ENCODE measurements around the gene GHRL.
A peak's percentile ranks its signal among the peaks of the same experiment; 100 is the strongest.
"Not testable (repeated sequence)": the region's sequence is repeated elsewhere in the genome, so short reads cannot be mapped to it uniquely, and the experiment has no call there.

Gene GHRL

DNA sequence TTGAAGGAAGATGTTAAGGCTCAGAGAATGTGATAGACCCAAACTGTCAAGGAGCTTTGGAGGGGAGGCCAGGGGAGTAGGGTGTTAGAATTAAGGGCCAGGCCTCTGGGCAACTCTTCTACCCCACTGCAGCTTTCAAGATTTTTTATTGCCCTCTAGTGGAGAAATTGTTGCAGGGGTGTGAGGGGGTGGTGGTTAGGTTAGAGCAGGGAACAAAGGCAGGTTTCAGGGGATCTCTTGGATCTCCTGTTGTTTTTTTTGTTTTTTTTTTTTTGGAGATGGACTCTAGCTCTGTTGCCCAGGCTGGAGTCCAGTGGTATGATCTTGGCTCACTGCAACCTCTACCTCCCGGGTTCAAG, 29.6 kb upstream of the GHRL start:
- peak; percentile 9 to 12 for DNase-seq

DNA sequence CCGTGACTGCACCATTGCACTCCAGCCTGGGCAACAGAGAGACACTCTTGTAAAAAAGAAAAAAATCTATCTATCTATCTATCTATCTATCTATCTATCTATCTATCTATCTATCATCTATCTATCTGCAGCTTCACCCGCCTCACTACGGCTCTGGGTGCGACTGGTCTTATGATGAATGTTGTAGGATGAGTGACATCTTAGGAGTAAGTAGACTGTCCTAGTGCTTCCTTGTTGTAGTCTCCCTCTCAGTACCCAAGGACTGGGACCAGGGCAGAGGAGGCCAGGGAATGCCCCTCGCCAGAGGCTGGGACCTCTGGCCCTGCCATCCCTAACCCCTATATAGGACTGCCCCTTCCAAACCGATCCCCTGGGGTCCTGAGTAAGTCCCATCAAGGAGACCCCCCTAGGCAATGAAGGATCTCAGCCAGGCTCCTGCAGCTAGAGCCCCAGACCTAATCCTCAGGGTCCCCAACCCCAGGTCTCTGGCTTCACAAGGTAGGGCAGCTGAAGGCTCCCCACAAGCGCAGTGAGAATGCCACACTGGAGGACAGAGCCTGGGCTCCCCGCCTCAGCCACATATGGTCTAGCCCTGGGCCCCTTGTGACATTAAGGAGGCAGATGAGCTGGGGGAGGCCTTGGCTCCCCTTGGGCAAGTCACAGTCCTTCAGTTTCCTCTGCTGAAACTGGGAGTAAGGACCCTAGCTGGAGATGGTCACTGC, 29.0 kb upstream of the GHRL start:
- no peak for DNase-seq

GRCh38 chr3:10320320-10320677, 27.6 kb upstream of the GHRL start:
- DNase-seq = no peak

DNA sequence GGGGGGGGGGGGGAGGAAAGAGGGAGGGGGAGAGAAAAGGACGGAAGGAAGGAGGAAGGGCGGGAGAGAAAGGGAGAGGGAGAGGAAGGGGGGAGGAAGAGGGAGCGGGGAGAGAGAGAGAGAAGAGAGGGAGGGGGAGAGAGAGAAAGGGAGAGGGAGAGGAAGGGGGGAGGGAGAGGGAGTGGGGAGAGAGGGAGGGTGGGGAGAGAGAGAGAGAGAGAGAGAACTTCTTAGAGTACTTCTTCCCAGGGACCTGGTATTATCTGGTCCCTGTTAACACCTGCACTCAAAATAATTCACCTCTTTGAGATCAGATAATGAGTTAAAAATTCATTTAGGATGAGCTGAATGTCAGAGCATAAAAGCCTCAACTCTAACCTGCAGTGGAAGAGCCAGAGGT, 27.1 kb upstream of the GHRL start:
- no peak for DNase-seq

DNA sequence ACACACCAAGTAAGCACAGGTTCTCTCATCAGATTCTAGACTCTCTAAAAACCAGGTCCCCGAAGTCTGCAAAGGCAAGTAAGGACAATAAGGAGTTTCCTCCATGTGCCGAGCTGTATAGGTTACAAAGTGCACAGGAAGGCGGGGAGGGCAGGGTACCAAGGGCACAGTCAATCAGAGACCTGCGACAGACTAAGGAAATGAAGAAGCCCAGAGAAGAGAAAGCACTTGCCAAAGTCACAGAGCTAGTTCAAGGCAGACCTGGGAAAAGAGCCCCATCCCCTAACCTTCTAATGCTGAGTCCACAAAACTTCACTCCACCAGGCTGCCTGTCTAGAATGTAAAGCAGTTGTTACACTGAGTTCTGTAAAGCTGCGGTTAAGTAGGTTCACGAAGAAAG, 26.5 kb upstream of the GHRL start:
- DNase-seq = no peak

GRCh38 chr3:10317961-10318350, 25.2 kb upstream of the GHRL start:
- DNase-seq = no peak

GRCh38 chr3:10317311-10317960, 24.7 kb upstream of the GHRL start:
- no peak for DNase-seq

GRCh38 chr3:10315771-10316344, 23.1 kb upstream of the GHRL start:
- DNase-seq = no peak

DNA sequence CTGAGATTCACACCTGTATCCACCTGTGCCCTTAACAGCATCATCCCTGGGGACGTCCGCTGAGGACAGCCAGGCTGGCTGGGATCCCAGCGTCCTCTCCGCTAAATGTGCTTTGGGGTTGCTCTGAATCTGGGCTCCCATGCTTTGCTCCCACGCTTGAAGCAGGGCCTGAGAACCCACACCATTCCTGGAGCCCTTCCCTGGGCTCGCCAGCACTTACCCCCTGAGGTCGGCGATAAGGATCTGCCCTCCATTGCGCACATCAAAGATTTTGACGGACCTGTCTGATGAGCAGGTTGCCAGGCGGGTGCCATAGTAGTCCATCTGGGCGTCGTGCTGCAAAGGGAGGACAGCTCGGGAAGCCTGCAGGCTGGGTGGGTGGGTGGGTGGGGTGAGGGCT, 22.4 kb upstream of the GHRL start:
- no peak for DNase-seq

DNA sequence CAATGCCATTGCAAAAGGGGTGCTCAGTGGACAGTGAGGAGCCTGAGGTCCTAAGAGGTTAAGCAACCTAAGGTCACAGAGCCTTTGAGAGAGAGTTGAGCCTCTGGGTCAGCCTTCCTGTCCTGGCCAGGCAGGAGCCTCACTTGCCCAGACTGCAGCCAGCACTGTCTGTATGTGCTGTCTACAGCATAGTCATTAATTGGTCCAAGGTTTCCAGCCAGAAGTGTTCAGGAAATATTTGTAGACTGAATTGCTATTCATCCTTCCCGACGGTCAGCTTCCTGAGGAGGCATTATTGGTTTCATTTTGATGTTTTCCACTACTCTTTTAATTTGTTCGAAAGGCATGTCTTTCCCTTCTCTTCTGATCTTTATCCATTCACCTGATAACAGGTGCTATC, 20.1 kb upstream of the GHRL start:
- no peak for DNase-seq

DNA sequence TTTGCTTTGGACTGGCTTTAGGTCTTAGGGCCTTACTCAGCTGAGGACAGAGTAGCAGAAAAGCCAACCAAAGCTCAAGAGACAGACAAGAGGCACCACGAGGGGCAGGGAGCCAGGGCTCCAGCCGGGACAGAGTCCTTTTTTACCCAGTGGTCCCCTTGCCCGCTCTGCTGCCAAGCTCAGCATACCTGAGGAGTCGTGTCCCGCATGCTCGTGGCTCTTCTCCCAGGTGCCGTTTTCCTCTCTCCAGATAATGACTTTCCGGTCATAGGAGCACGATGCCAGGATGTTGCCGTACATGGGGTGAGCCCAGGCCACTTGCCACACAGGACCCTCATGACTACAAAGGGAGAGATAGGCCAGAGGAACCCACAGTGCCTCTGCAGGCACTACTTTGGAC, 19.6 kb upstream of the GHRL start:
- DNase-seq = no peak

GRCh38 chr3:10311710-10312109, 19.0 kb upstream of the GHRL start:
- no peak for DNase-seq

DNA sequence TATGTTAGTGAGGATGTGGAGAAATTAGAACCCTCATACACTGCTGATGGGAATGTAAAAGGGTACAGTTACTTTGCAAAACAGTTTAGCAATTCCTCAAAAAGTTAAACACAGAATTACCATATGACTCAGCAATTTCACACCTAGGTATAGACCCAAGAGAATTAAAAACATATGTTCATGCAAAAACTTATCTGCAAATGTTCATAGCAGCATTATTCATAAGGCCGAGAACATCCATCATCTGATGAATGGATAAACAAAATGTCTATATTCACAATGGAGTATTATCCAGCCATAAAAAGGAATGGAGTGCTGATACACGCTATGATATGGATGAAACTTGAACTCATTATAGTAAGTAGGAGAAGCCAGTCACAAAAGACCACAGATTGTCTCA, 17.8 kb upstream of the GHRL start:
- DNase-seq = no peak

DNA sequence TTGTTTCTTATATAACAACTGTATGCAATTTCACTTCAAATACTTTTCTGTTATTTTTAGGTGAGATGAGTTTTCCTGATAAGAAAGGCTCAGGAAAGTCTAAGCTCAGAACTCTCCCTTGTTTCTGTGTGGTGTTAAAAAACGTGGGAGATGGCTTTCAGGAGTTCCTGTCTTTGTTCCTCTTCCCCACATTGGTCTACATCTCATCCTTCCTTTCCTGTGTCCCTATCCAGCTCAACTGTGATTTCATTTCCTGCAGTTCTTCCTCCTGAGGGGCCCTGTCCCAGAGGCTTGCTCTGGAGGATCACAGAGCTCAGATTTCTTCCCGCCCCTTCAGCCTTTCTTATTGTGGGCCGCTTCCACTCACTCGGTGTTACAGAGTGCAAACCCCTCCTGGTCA, 17.0 kb upstream of the GHRL start:
- no peak for DNase-seq

- DNase-seq = no peak
These were observed 15.9 kb upstream of the GHRL start for GRCh38 chr3:10308678-10309077.

GRCh38 chr3:10306156-10306555, 13.4 kb upstream of the GHRL start:
- no peak for DNase-seq

DNA sequence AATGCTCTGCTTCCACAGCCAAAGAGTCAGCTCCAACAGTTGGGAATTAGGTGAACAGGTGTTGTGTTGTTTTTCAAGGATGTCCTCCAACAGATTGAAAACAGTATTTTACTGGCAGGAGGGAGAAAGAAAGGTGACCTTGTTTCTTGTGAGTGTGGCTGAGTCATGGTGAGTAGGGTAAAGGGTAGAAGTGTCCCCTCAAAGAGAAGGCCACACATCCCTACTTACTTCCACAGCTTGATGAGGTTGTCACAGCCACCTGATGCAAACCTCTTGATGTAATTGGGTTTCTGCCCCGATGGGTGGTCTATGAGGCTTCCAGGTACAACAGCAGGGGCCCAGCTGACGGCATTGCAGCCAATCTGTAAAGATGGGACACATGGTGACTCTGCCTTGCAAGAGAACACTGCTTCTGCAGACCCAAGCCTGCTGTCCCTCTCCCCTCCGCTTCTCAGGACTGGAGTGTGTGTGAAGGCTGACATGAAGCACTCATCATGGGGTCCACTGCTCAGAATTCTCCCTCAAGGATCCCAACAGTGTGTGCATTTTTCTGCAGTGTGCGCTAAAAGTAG, 12.7 kb upstream of the GHRL start:
- no peak for DNase-seq

DNA sequence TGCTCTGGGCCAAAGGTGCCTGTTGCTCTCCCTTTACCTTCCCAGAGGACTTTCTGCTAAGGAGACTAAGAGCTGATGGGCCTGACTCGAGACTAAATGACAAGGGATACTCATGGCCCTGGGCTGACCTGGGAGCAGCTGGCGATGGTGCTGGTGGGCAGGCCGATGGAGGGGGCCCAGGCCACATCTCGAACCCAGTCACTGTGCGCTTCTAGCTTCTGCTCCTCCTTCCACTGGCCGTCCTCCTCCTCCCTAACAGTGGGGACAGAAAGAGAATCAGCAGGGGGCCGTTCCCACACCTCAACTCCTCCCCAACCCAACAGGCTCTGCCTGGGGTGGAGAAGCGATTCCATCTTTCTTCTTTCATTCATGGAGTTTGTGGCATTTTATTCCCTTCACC, 12.2 kb upstream of the GHRL start:
- DNase-seq = no peak

DNA sequence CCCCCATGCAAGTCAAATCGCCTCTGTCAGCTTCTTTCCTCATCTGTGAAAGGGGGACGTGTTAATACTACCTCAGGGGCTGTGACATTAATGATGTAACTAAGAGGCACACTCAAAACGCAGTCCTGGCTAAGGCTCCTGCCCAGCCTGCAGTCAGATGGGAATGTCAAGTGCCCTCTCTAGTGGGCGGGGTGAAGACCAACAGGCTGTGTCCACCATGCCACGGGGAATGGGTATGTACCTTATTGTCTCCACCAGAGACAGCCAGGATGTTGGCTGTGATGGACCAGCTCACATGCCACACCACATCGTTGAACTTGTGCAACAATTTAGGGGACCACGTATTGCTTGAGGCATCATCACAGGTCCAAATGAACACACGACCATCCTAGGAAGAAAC, 11.0 kb upstream of the GHRL start:
- no peak for DNase-seq

GRCh38 chr3:10303105-10303504, 10.4 kb upstream of the GHRL start:
- DNase-seq = no peak

DNA sequence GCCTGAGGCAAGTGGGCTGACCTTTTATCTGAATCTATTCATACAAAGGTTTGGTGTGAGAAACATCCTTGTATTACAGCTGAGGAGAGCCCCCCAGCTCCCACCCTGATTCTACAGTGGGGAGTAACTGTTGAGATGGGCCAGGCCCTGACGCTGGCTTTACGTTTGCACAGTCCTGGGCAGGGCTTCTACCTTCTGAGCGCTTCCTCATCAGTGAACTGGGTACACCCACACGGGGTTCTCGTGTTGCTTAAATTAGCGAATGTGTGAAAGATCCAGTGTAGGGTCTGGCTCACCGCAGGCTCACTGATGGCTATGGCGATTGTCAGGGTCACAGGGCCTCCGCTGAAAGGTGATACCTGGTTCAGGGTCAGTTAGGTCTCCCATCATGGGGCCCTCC, 7.3 kb upstream of the GHRL start:
- DNase-seq = no peak

GRCh38 chr3:10299679-10300078, 6.9 kb upstream of the GHRL start:
- no peak for DNase-seq

DNA sequence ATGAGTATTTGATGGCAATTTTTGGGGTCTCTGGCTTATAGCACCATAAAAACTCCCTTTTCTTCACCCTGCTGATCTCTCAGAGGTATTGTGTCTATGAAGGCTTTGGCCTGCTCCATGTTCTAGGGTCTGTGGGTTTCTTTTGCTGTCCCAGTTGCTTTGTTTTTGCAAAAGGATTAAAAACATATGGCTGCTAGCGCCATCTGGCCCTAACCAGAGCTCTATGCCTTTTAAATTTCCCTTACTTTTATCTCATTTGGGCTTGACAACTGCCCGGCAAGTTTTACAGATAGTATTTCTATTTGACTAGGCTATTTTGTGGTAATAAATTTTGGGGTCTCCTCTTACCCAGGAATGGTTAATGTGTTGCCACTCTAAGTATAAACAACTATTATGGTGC, 6.4 kb upstream of the GHRL start:
- no peak for DNase-seq

DNA sequence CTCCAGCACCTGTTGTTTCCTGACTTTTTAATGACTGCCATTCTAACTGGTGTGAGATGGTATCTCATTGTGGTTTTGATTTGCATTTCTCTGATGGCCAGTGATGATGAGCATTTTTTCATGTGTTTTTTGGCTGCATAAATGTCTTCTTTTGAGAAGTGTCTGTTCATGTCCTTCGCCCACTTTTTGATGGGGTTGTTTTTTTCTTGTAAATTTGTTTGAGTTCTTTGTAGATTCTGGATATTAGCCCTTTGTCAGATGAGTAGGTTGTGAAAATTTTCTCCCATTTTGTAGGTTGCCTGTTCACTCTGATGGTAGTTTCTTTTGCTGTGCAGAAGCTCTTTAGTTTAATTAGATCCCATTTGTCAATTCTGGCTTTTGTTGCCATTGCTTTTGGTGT, 5.3 kb upstream of the GHRL start:
- not testable (repeated sequence) for DNase-seq
